Suprapubic skin (tissue), 4 donors: ENCODE results near the gene TFB2M.

Experiments used
- POLR2A ChIP-seq, 2 donors: fragments of 450-650 bp; IDR thresholded peaks; one replicate each; pipeline ENCODE4 v1.6.1; 2017; ENCODE audit warnings: antibody characterized with exemption in 2 of 2, mild to moderate bottlenecking in 2 of 2, moderate library complexity in 2 of 2
- POLR2AphosphoS5 ChIP-seq, 3 donors: sonication (generic); formaldehyde crosslinking; IDR thresholded peaks; one replicate each; pipeline ENCODE4 v1.6.1; 2017; ENCODE audit warnings: antibody characterized with exemption in 3 of 3

DNA sequence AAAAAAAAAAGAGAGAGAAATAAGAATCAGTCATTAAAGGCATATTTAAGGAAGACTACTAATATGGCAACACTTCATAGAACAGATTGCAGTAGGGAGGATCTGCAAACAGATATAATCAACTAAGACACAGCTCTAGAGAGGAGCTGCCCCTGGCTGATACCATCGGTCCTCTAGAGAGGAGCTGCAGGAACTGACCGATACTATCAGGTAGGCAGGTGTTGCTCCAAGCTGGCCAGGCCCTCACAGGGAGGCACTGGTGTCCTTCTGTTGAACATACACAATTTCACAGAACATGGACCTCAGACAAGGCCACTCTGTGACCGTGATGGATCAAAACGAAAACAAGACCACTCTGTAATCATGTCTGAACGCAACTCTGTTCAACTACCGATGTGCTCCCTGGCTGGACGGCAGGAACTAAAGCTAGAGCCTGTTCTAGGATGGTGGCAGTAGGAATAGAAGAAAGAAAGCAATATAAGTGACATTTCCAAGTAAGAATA lies 74.5 kb downstream of the TFB2M start:
- TF ChIP-seq POLR2A (IDR thresholded peaks at IDR 0.05) (no peak), POLR2AphosphoS5 (IDR thresholded peaks at IDR 0.05) (no peak)
